Astrocyte (in vitro differentiated cells and primary cell): ENCODE results near the gene SPATA16. TPM values are rescaled to one million over a fixed set of nuclear protein-coding genes. Genes with fewer than 3 reads are reported as not detected.
A peak's percentile ranks its signal among the peaks of the same experiment; 100 is the strongest.

Experiments used
- DNase-seq: peaks from one replicate; pipeline ENCODE4 v3.0.0-alpha.2; 2010; ENCODE audit warnings: low read depth
- FAIRE-seq: peaks from 2 replicates; lab custom pipeline; 2011; peaks lifted over from hg19 to GRCh38; lab: Jason Lieb, UNC
- H2AFZ ChIP-seq: 2 replicates; pipeline ENCODE4 v1.6.0; 2012; ENCODE audit warnings: low read depth, low read length, inconsistent platforms
- H3K27ac ChIP-seq: 2 replicates; pipeline ENCODE4 v1.5.1; 2011; ENCODE audit warnings: low read depth, low read length, inconsistent platforms
- H3K27me3 ChIP-seq: 2 replicates; pipeline ENCODE4 v1.6.0; 2011; ENCODE audit warnings: low read length, inconsistent platforms; ENCODE audit not compliant: insufficient read depth
- H3K36me3 ChIP-seq: 2 replicates; pipeline ENCODE4 v1.5.1; 2011; ENCODE audit warnings: low read length, inconsistent platforms; ENCODE audit not compliant: insufficient read depth
- H3K4me1 ChIP-seq: 2 replicates; pipeline ENCODE4 v1.5.1; 2011; ENCODE audit warnings: low read length, inconsistent platforms; ENCODE audit not compliant: insufficient read depth
- H3K4me2 ChIP-seq: 2 replicates; pipeline ENCODE4 v1.6.0; 2012; ENCODE audit warnings: low read length, inconsistent platforms
- H3K4me3 ChIP-seq: 2 replicates; pipeline ENCODE4 v1.5.1; 2011; ENCODE audit warnings: low read depth, mild to moderate bottlenecking, low read length, inconsistent platforms; ENCODE audit not compliant: insufficient read depth
- H3K79me2 ChIP-seq: 2 replicates; pipeline ENCODE4 v1.6.0; 2012; ENCODE audit warnings: mild to moderate bottlenecking, low read length, inconsistent platforms; ENCODE audit not compliant: insufficient read depth
- H3K9ac ChIP-seq: 2 replicates; pipeline ENCODE4 v1.6.0; 2012; ENCODE audit warnings: mild to moderate bottlenecking, low read length, inconsistent platforms
- H3K9me3 ChIP-seq: 2 replicates; pipeline ENCODE4 v1.5.1; 2012; ENCODE audit warnings: low read depth, mild to moderate bottlenecking, low read length, inconsistent platforms; ENCODE audit not compliant: insufficient read depth
- H4K20me1 ChIP-seq: 2 replicates; pipeline ENCODE4 v1.6.0; 2012; ENCODE audit warnings: low read length, inconsistent platforms; ENCODE audit not compliant: insufficient read depth
- H3K27ac Mint-ChIP-seq: one replicate; pipeline ENCODE4 v1.8.0; 2021; ENCODE audit warnings: mild to moderate bottlenecking, mixed read lengths; ENCODE audit not compliant: unreplicated experiment
- H3K27me3 Mint-ChIP-seq: one replicate; pipeline ENCODE4 v1.8.0; 2021; ENCODE audit warnings: low read depth, mixed read lengths; ENCODE audit not compliant: unreplicated experiment
- H3K36me3 Mint-ChIP-seq: one replicate; pipeline ENCODE4 v1.8.0; 2021; ENCODE audit warnings: low read depth, mixed read lengths; ENCODE audit not compliant: unreplicated experiment
- H3K4me1 Mint-ChIP-seq: one replicate; pipeline ENCODE4 v1.8.0; 2021; ENCODE audit warnings: low read depth, mixed read lengths; ENCODE audit not compliant: unreplicated experiment
- H3K4me3 Mint-ChIP-seq: one replicate; pipeline ENCODE4 v1.8.0; 2021; ENCODE audit warnings: mild to moderate bottlenecking, moderate library complexity, mixed read lengths; ENCODE audit not compliant: unreplicated experiment
- H3K9me3 Mint-ChIP-seq: one replicate; pipeline ENCODE4 v1.8.0; 2021; ENCODE audit warnings: mild to moderate bottlenecking, mixed read lengths; ENCODE audit not compliant: unreplicated experiment
- CTCF ChIP-seq: IDR thresholded peaks from 2 replicates; pipeline ENCODE4 v1.5.1; 2011; ENCODE audit warnings: low read depth, mild to moderate bottlenecking, inconsistent platforms, low read length, moderate library complexity; ENCODE audit not compliant: insufficient read depth
- EZH2 ChIP-seq: IDR thresholded peaks from 2 replicates; pipeline ENCODE4 v1.6.1; 2012; ENCODE audit warnings: mild to moderate bottlenecking, low read length, inconsistent platforms; ENCODE audit not compliant: insufficient read depth
- total RNA-seq: library from RNA; stranded (reverse); gene quantifications from 2 replicates; pipeline ENCODE4 v1.2.1, GENCODE V29; 2021

Gene SPATA16
- total RNA-seq, 1 donor from 2014 or later, result not detected

DNA sequence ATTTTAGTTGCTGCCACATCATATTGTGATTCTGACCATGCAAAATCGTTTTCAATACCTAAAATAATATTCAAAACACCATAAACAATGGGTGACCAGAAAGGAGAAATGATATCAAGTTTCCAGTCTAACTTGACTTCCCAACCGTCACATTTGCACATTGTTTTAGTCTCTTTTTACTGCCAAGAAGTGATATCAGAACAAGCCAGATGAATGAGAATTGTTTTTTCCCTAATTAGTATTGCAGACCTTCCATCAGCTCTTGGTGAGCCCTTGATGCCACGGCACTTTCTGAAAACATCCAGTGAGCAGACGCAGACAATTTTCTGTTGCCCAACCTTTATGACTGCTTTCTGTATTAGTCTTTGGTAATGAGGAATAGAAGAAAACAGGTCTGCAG is 62.5 kb downstream of the SPATA16 start:
- Mint-ChIP-seq H3K4me3 (no peak overlapping the region), H3K27me3 (no peaks in the 10 kb centered on the region), H3K9me3 (peaks cover under 1% of the 10 kb centered on the region), H3K4me1 (peaks cover 2% of the 10 kb centered on the region), H3K36me3 (no peaks in the 10 kb centered on the region), H3K27ac (no peak overlapping the region)
- no peaks in the 10 kb centered on the region for H4K20me1 ChIP-seq
- H3K36me3 ChIP-seq, result no peaks in the 10 kb centered on the region
- no peaks in the 10 kb centered on the region for H3K79me2 ChIP-seq
- no peak overlapping the region for H3K9ac ChIP-seq
- H3K27ac ChIP-seq, result no peak overlapping the region
- no peak overlapping the region for H2AFZ ChIP-seq
- no peak overlapping the region for H3K4me3 ChIP-seq
- FAIRE-seq, result no peak
- TF ChIP-seq CTCF (no peak), EZH2 (no peak)
- no peaks in the 10 kb centered on the region for H3K4me1 ChIP-seq
- no peaks in the 10 kb centered on the region for H3K9me3 ChIP-seq
- H3K27me3 ChIP-seq, result no peaks in the 10 kb centered on the region
- H3K4me2 ChIP-seq, result no peak overlapping the region
- no peak for DNase-seq

- Mint-ChIP-seq H3K9me3 (peaks cover 2% of the 10 kb centered on the region), H3K36me3 (no peaks in the 10 kb centered on the region), H3K27me3 (no peaks in the 10 kb centered on the region), H3K4me3 (no peak overlapping the region), H3K27ac (peak overlapping the region; percentile 16), H3K4me1 (peaks cover 10% of the 10 kb centered on the region)
- no peak overlapping the region for H3K4me3 ChIP-seq
- DNase-seq (peak; percentile 87), FAIRE-seq (no peak)
- TF ChIP-seq EZH2, result no peak
- no peak for TF ChIP-seq CTCF
- H3K9me3 ChIP-seq, result no peaks in the 10 kb centered on the region
- no peaks in the 10 kb centered on the region for H3K36me3 ChIP-seq
- H3K79me2 ChIP-seq, result no peaks in the 10 kb centered on the region
- H3K27me3 ChIP-seq, result no peaks in the 10 kb centered on the region
- no peak overlapping the region for H3K9ac ChIP-seq
- no peaks in the 10 kb centered on the region for H4K20me1 ChIP-seq
- H2AFZ ChIP-seq, result no peak overlapping the region
- no peak overlapping the region for H3K27ac ChIP-seq
- peak overlapping the region; percentile 12 for H3K4me2 ChIP-seq
- H3K4me1 ChIP-seq, result peaks cover 6% of the 10 kb centered on the region
Measured at GRCh38 chr3:173066044-173067004, 74.7 kb downstream of the SPATA16 start.

- Histone ChIP-seq H3K36me3 (no peaks in the 10 kb centered on the region), H3K4me3 (no peak overlapping the region), H3K27me3 (no peaks in the 10 kb centered on the region), H3K9me3 (no peaks in the 10 kb centered on the region), H2AFZ (no peak overlapping the region), H3K4me1 (peaks cover 6% of the 10 kb centered on the region), H3K79me2 (no peaks in the 10 kb centered on the region), H3K27ac (no peak overlapping the region), H4K20me1 (no peaks in the 10 kb centered on the region), H3K9ac (no peak overlapping the region), H3K4me2 (no peak overlapping the region)
- Mint-ChIP-seq H3K9me3 (peaks cover 2% of the 10 kb centered on the region), H3K4me3 (no peak overlapping the region), H3K4me1 (peaks cover 10% of the 10 kb centered on the region), H3K27me3 (no peaks in the 10 kb centered on the region), H3K36me3 (no peaks in the 10 kb centered on the region), H3K27ac (peak overlapping the region; percentile 16)
- TF ChIP-seq CTCF (no peak), EZH2 (no peak)
- peak; percentile 42 for DNase-seq
- no peak for FAIRE-seq
Measured at GRCh38 chr3:173065543-173065981, 75.5 kb downstream of the SPATA16 start.
